ENCODE measurements around the gene LYRM9. TPM values are rescaled to one million over a fixed set of nuclear protein-coding genes. Genes with fewer than 3 reads are reported as not detected.

LYRM9 gene
- total and polyA plus RNA-seq, 10 of the 15 experiments (the other 5 are each of a cell fraction or from before 2014, with no cell fraction given), result 1.8 to 8.3 (median 4.6) TPM

DNA sequence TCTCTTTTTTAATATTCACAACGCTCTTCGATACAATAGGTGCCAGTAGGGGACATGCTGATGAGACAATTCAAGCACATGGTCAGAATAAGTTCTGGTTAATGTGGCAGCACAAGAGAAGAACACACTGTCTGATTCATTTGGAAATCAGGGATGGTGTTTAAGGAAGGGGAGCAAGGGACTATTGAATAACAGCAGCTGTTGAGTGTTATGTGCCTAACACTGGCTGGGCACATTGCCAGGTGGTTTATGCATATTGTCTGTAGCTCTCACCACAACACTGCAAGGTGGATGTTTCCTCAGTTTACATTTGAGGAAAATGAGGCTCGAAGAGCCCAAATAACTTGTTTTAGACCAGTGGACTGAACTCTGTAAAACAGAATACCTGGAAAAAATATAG is 44.2 kb downstream of the LYRM9 start:
- 21% methylated on average over 3 of the region's 3 CpGs for WGBS (ENCODE audit: insufficient coverage, insufficient replicate concordance, low lambda C conversion rate, missing lambda C conversion rate)
- no peak overlapping the region for H2AFZ ChIP-seq (ENCODE audit: control insufficient read depth, low read depth, low read length)
- ATAC-seq (no peak), DNase-seq (ENCODE audit: low read depth, low spot score) (no peak), FAIRE-seq (no peak)
- no peaks in the 10 kb centered on the region for H4K20me1 ChIP-seq (ENCODE audit: control insufficient read depth, insufficient read depth)
- intact Hi-C loops (cut with micrococcal nuclease; ENCODE audit: unreplicated experiment) (no loop called here), in situ Hi-C loops (cut with MboI) (no loop called here)
- no peak overlapping the region for H3K9ac ChIP-seq (ENCODE audit: control insufficient read depth, insufficient read depth, low read length)
- no peak for TF ChIP-seq MXI1 (IDR thresholded peaks at IDR 0.05; ENCODE audit: low read depth, low read length)
- no peak for TF ChIP-seq SIX5 (IDR thresholded peaks at IDR 0.05; ENCODE audit: low read depth, low read length, severe bottlenecking)
- no peak for TF ChIP-seq MEF2B (IDR thresholded peaks at IDR 0.05; ENCODE audit: partially characterized antibody, poor library complexity, severe bottlenecking)
- TF ChIP-seq RAD51 (IDR thresholded peaks at IDR 0.05), result no peak
- TF ChIP-seq, protein P1, sequence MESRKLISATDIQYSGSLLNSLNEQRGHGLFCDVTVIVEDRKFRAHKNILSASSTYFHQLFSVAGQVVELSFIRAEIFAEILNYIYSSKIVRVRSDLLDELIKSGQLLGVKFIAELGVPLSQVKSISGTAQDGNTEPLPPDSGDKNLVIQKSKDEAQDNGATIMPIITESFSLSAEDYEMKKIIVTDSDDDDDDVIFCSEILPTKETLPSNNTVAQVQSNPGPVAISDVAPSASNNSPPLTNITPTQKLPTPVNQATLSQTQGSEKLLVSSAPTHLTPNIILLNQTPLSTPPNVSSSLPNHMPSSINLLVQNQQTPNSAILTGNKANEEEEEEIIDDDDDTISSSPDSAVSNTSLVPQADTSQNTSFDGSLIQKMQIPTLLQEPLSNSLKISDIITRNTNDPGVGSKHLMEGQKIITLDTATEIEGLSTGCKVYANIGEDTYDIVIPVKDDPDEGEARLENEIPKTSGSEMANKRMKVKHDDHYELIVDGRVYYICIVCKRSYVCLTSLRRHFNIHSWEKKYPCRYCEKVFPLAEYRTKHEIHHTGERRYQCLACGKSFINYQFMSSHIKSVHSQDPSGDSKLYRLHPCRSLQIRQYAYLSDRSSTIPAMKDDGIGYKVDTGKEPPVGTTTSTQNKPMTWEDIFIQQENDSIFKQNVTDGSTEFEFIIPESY (IDR thresholded peaks at IDR 0.05), result no peak
- no peak for TF ChIP-seq ZNF217 (IDR thresholded peaks at IDR 0.05)
- TF ChIP-seq YBX1 (IDR thresholded peaks at IDR 0.05), result no peak
- TF ChIP-seq EP300 (IDR thresholded peaks at IDR 0.05; ENCODE audit: borderline replicate concordance in 1 of 2, control insufficient read depth in 1 of 2, low read depth in 2 of 2, low read length in 2 of 2), result no peak
- no peak for TF ChIP-seq NFYB (IDR thresholded peaks at IDR 0.05; ENCODE audit: insufficient read depth, low read depth, low read length)
- BruUV-seq (replicated peaks), result no TSS peak
- ChIA-PET CTCF (interaction anchor here (0.9 to 3.1 kb wide), 3 partner anchors 10 to 31 kb away, joined by 3 to 13 read pairs (median 3); no protein-coding TSS in a partner anchor), SMC1A (ENCODE audit: uncharacterized antibody, unreplicated experiment) (interaction anchor here (1.5 kb wide), 1 partner anchor 12 kb away, joined by 4 read pairs; no protein-coding TSS in a partner anchor), RAD21 (ENCODE audit: unreplicated experiment) (no interaction called here), POLR2A (no interaction called here)
- no peaks in the 10 kb centered on the region; the same call in 2 of the 3 replicates for H3K9me3 ChIP-seq (replicated peaks; ENCODE audit: control insufficient read depth, insufficient read depth, low read length)
- no peak overlapping the region for H3K4me2 ChIP-seq (ENCODE audit: control insufficient read depth, insufficient read depth)
- H3K27ac ChIP-seq (ENCODE audit: control insufficient read depth, insufficient read depth), result no peak overlapping the region
- no peaks in the 10 kb centered on the region for H3K36me3 ChIP-seq (ENCODE audit: control insufficient read depth in 2 of 2, insufficient read depth in 2 of 2, low read length in 1 of 2)
- H3K27me3 ChIP-seq (replicated peaks in 1 of 2; ENCODE audit: control insufficient read depth in 2 of 2, insufficient read depth in 2 of 2, low read length in 1 of 2), result no peaks in the 10 kb centered on the region
- no peak overlapping the region for H3K4me3 ChIP-seq
- peaks cover 3% of the 10 kb centered on the region; the same call in 1 of the 2 replicates for H3K4me1 ChIP-seq (ENCODE audit: control insufficient read depth, insufficient read depth, low read length)
- no peaks in the 10 kb centered on the region for H3K79me2 ChIP-seq (ENCODE audit: control insufficient read depth, insufficient read depth, low read length)

All from GM12878 (cell line).